ENCODE measurements around the gene GLI3.

GLI3 gene

GRCh38 chr7:42162560-42163325, 74.3 kb downstream of the GLI3 start:
- peak overlapping the region; percentile 52 for H3K27ac ChIP-seq
- TF ChIP-seq CTCF (conservative IDR thresholded peaks at IDR 0.05), result no peak

GRCh38 chr7:42161719-42162118, 75.3 kb downstream of the GLI3 start:
- H3K27ac ChIP-seq, result no peak overlapping the region
- TF ChIP-seq CTCF (conservative IDR thresholded peaks at IDR 0.05), result no peak

- TF ChIP-seq CTCF (conservative IDR thresholded peaks at IDR 0.05), result no peak
- no peak overlapping the region for H3K27ac ChIP-seq
These were observed 75.9 kb downstream of the GLI3 start for GRCh38 chr7:42161110-42161509.

- no peak overlapping the region for H3K27ac ChIP-seq
- no peak for TF ChIP-seq CTCF (conservative IDR thresholded peaks at IDR 0.05)
These were observed 77.9 kb downstream of the GLI3 start for GRCh38 chr7:42159130-42159529.

- no peak for TF ChIP-seq CTCF (conservative IDR thresholded peaks at IDR 0.05)
- H3K27ac ChIP-seq, result peak overlapping the region; percentile 13; the same call in 1 of the 2 replicates
These were observed 79.9 kb downstream of the GLI3 start for GRCh38 chr7:42156967-42157721.

- TF ChIP-seq CTCF (conservative IDR thresholded peaks at IDR 0.05), result peak; percentile 40
- peak overlapping the region; percentile 13; the same call in 1 of the 2 replicates for H3K27ac ChIP-seq
These were observed 80.6 kb downstream of the GLI3 start for GRCh38 chr7:42156291-42156865.

GRCh38 chr7:42155584-42156290, 81.3 kb downstream of the GLI3 start:
- H3K27ac ChIP-seq, result peak overlapping the region; percentile 13; the same call in 1 of the 2 replicates
- TF ChIP-seq CTCF (conservative IDR thresholded peaks at IDR 0.05), result no peak

Data from VCaP (cell line).